ENCODE data around the gene OR56A5.
"Not testable (repeated sequence)": the region's sequence is repeated elsewhere in the genome, so short reads cannot be mapped to it uniquely, and the experiment has no call there.

Gene OR56A5

GRCh38 chr11:5968394-5968793, at the start of gene OR56A5:
TSS of gene OR56A5 (minus strand) at chr11:5968494. CDS start at chr11:5968494, 0 bp downstream.
- DNase-seq: no peak

GRCh38 chr11:6013042-6013441, 44.7 kb upstream of the OR56A5 start:
- DNase-seq: no peak

- no peak for DNase-seq
These were observed 43.9 kb upstream of the OR56A5 start for GRCh38 chr11:6012035-6012668.

- DNase-seq: no peak
These were observed 38.6 kb upstream of the OR56A5 start, which contains the start of gene OR56A4 for GRCh38 chr11:6006846-6007245. TSS of gene OR56A4 (minus strand) at chr11:6006946. CDS start at chr11:6002992, 3,954 bp downstream.

GRCh38 chr11:6006395-6006794, 38.1 kb upstream of the OR56A5 start:
- DNase-seq: no peak

- DNase-seq: no peak
These were observed 34.0 kb upstream of the OR56A5 start for GRCh38 chr11:6002202-6002699.

- no peak for DNase-seq
These were observed 26.5 kb upstream of the OR56A5 start for GRCh38 chr11:5994791-5995190.

GRCh38 chr11:5992604-5993251, 24.4 kb upstream of the OR56A5 start:
- no peak for DNase-seq

GRCh38 chr11:5992150-5992549, 23.9 kb upstream of the OR56A5 start:
- DNase-seq: no peak

- no peak for DNase-seq
These were observed 20.9 kb upstream of the OR56A5 start for GRCh38 chr11:5989203-5989602.

- DNase-seq: no peak
These were observed 18.6 kb upstream of the OR56A5 start, which contains the start of gene OR52L1 for GRCh38 chr11:5986885-5987284. TSS of gene OR52L1 (minus strand) at chr11:5986985. CDS start at chr11:5986930, 55 bp downstream.

GRCh38 chr11:5983443-5983842, 15.1 kb upstream of the OR56A5 start:
- no peak for DNase-seq

- DNase-seq: no peak
These were observed 5.2 kb upstream of the OR56A5 start for GRCh38 chr11:5973530-5973929.

GRCh38 chr11:5967708-5968107, 586 bp downstream of the OR56A5 start:
- no peak for DNase-seq

GRCh38 chr11:5966958-5967357, 1.3 kb downstream of the OR56A5 start:
- no peak for DNase-seq

- not testable (repeated sequence) for DNase-seq
These were observed 7.5 kb downstream of the OR56A5 start for GRCh38 chr11:5960704-5961320.

GRCh38 chr11:5955586-5955985, 12.7 kb downstream of the OR56A5 start:
- no peak for DNase-seq

GRCh38 chr11:5941951-5942350, 26.3 kb downstream of the OR56A5 start, which contains the start of gene OR56A3:
TSS of gene OR56A3 (plus strand) at chr11:5942251. CDS start at chr11:5947347, 5,096 bp downstream.
- no peak for DNase-seq

GRCh38 chr11:5940748-5941147, 27.5 kb downstream of the OR56A5 start:
- DNase-seq: no peak

- DNase-seq: no peak
These were observed 29.7 kb downstream of the OR56A5 start for GRCh38 chr11:5938603-5938965.

GRCh38 chr11:5937868-5938602, 30.3 kb downstream of the OR56A5 start:
- no peak for DNase-seq

GRCh38 chr11:5933116-5933515, 35.2 kb downstream of the OR56A5 start:
- no peak for DNase-seq

GRCh38 chr11:5932671-5933070, 35.6 kb downstream of the OR56A5 start:
- no peak for DNase-seq

All from retina (tissue), 1 donor.